Vagina (tissue), 2 donors: ENCODE measurements around the gene SPTY2D1. TPM values are rescaled to one million over a fixed set of nuclear protein-coding genes. Genes with fewer than 3 reads are reported as not detected.

Experiments
- DNase-seq, 2 donors: peaks; one replicate each; pipeline ENCODE4 v3.0.0-alpha.2; 2017; ENCODE audit errors: extremely low spot score in 2 of 2
- H3K27ac ChIP-seq: fragments of 200-600 bp; sonication (generic); one replicate; pipeline ENCODE4 v1.5.1; 2019
- H3K27me3 ChIP-seq: fragments of 200-600 bp; sonication (generic); one replicate; pipeline ENCODE4 v1.5.1; 2019
- H3K36me3 ChIP-seq, 2 donors: fragments of 200-600 bp; sonication (generic); one replicate each; pipeline ENCODE4 v1.5.1; 2017 to 2019
- H3K4me1 ChIP-seq: fragments of 200-600 bp; sonication (generic); one replicate; pipeline ENCODE4 v1.5.1; 2019
- H3K4me3 ChIP-seq, 2 donors: fragments of 200-600 bp; sonication (generic); 1 replicate in 1 of 2; 2 replicates in 1 of 2; pipeline ENCODE4 v1.5.1; 2016 to 2019
- H3K9me3 ChIP-seq: fragments of 200-600 bp; sonication (generic); one replicate; pipeline ENCODE4 v1.5.1; 2019
- CTCF ChIP-seq, 3 experiments: fragments of 450-650 bp in 2 of 3; fragments of 200-600 bp in 1 of 3; sonication (generic) in 1 of 3; IDR thresholded peaks; one replicate each; pipeline ENCODE4 v1.5.1; 2017 to 2019; ENCODE audit warnings: antibody characterized with exemption in 3 of 3, mild to moderate bottlenecking in 2 of 3, moderate library complexity in 2 of 3
- POLR2A ChIP-seq, 2 donors: fragments of 450-650 bp; IDR thresholded peaks; one replicate each; pipeline ENCODE4 v1.6.1; 2017; ENCODE audit warnings: antibody characterized with exemption in 2 of 2, mild to moderate bottlenecking in 2 of 2, moderate library complexity in 2 of 2
- POLR2AphosphoS5 ChIP-seq, 2 donors: sonication (generic); formaldehyde crosslinking; IDR thresholded peaks; one replicate each; pipeline ENCODE4 v1.9.0; 2017; ENCODE audit warnings: antibody characterized with exemption in 2 of 2, mild to moderate bottlenecking in 2 of 2, low read depth in 1 of 2; ENCODE audit not compliant: insufficient read depth in 1 of 2
- intact Hi-C: fragments of 100-400 bp; cut with DNase I; formaldehyde crosslinking; loops from one replicate; pipeline ENCODE4 v1.15.1; 2023
- total RNA-seq: library from RNA; depleted of rRNA; stranded (reverse); fragments of >200 nt; gene quantifications from one replicate; pipeline ENCODE4 v1.2.3, GENCODE V29; 2016

The SPTY2D1 gene
- total RNA-seq, 1 donor from 2014 or later = 23.8 TPM

GRCh38 chr11:18567081-18567480, 67.1 kb downstream of the SPTY2D1 start:
- Histone ChIP-seq H3K27me3 (no peaks in the 10 kb centered on the region), H3K4me3 (no peak overlapping the region), H3K4me1 (no peaks in the 10 kb centered on the region), H3K27ac (no peak overlapping the region), H3K36me3 (peaks cover 0 to 24% of the 10 kb centered on the region in 2 donors), H3K9me3 (no peaks in the 10 kb centered on the region)
- no peak for DNase-seq
- intact Hi-C loops = no loop called here
- no peak for TF ChIP-seq POLR2AphosphoS5 (IDR thresholded peaks at IDR 0.05; ENCODE audit: insufficient read depth in 1 of 2, low read depth in 1 of 2)

- Histone ChIP-seq H3K9me3 (no peaks in the 10 kb centered on the region), H3K27me3 (no peaks in the 10 kb centered on the region), H3K4me3 (no peak overlapping the region), H3K4me1 (no peaks in the 10 kb centered on the region), H3K27ac (no peak overlapping the region), H3K36me3 (peaks cover 0 to 29% of the 10 kb centered on the region in 2 donors)
- TF ChIP-seq POLR2AphosphoS5 (IDR thresholded peaks at IDR 0.05; ENCODE audit: insufficient read depth in 1 of 2, low read depth in 1 of 2) (no peak), CTCF (IDR thresholded peaks at IDR 0.05) (no peak), POLR2A (IDR thresholded peaks at IDR 0.05) (no peak)
- no peak for DNase-seq
- intact Hi-C loops = no loop called here
These were observed 67.7 kb downstream of the SPTY2D1 start for GRCh38 chr11:18566406-18566805.

GRCh38 chr11:18564149-18564548, 70.0 kb downstream of the SPTY2D1 start:
- no peaks in the 10 kb centered on the region for H3K9me3 ChIP-seq
- no peak for TF ChIP-seq POLR2A (IDR thresholded peaks at IDR 0.05)
- TF ChIP-seq CTCF (IDR thresholded peaks at IDR 0.05) = no peak
- no peak for TF ChIP-seq POLR2AphosphoS5 (IDR thresholded peaks at IDR 0.05; ENCODE audit: insufficient read depth in 1 of 2, low read depth in 1 of 2)
- no peaks in the 10 kb centered on the region for H3K27me3 ChIP-seq
- intact Hi-C loops = no loop called here
- no peaks in the 10 kb centered on the region for H3K4me1 ChIP-seq
- no peak overlapping the region for H3K4me3 ChIP-seq
- H3K27ac ChIP-seq = no peak overlapping the region
- peaks cover 0 to 35% of the 10 kb centered on the region in 2 donors for H3K36me3 ChIP-seq
- no peak for DNase-seq

GRCh38 chr11:18563090-18563730, 70.9 kb downstream of the SPTY2D1 start:
- H3K9me3 ChIP-seq = no peaks in the 10 kb centered on the region
- DNase-seq = no peak
- no peak overlapping the region for H3K27ac ChIP-seq
- no peak for TF ChIP-seq CTCF (IDR thresholded peaks at IDR 0.05)
- no peak for TF ChIP-seq POLR2A (IDR thresholded peaks at IDR 0.05)
- TF ChIP-seq POLR2AphosphoS5 (IDR thresholded peaks at IDR 0.05; ENCODE audit: insufficient read depth in 1 of 2, low read depth in 1 of 2) = no peak
- no peaks in the 10 kb centered on the region for H3K27me3 ChIP-seq
- peaks cover 0 to 35% of the 10 kb centered on the region in 2 donors for H3K36me3 ChIP-seq
- H3K4me3 ChIP-seq = no peak overlapping the region
- intact Hi-C loops = no loop called here
- H3K4me1 ChIP-seq = no peaks in the 10 kb centered on the region

Other genes with a start within 250 kb of the SPTY2D1 start
- gene LDHA, start 239.8 kb downstream of the SPTY2D1 start, total RNA-seq = 461 TPM
- gene LDHC, start 222.0 kb downstream of the SPTY2D1 start, total RNA-seq = not detected
- gene LDHAL6A, start 178.5 kb downstream of the SPTY2D1 start, total RNA-seq = not detected
- gene TSG101, start 107.4 kb downstream of the SPTY2D1 start, total RNA-seq = 46.4 TPM
- gene UEVLD, start 45.6 kb downstream of the SPTY2D1 start, total RNA-seq = 21.4 TPM
- gene MISFA, start 34.6 kb downstream of the SPTY2D1 start, total RNA-seq = not detected
- gene TMEM86A, start 64.4 kb upstream of the SPTY2D1 start, total RNA-seq = 26.8 TPM
- gene IGSF22, start 91.8 kb upstream of the SPTY2D1 start, total RNA-seq = not detected
- gene PTPN5, start 157.5 kb upstream of the SPTY2D1 start, total RNA-seq = 0.49 TPM